Hematopoietic multipotent progenitor cell treated with erythropoietin and hydrocortisone succinate and interleukin-3 and kit ligand, for 6 days (in vitro differentiated cells): ENCODE data around the gene POMT2.

Experiments
- DNase-seq: peaks from one replicate; pipeline ENCODE4 v3.0.0-alpha.2; 2015

Gene POMT2

DNA sequence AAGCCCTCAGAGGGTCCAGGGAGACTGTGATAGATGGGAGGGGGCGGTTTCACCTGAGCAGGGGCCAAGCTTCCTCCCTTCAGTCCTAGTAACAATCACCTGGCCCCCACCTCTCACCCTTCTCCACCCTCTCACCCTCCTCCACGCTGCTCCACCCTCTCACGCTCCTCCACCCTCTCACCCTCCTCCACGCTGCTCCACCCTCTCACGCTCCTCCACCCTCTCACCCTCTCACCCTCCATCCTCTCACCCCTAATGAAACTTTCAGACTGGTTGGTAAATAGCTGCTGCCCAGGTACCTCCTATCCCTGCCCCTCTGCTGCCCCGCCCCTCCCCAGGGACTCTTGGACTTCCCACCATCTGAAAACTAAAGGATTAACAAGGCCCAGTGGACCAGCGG, 83.9 kb downstream of the POMT2 start:
- no peak for DNase-seq

DNA sequence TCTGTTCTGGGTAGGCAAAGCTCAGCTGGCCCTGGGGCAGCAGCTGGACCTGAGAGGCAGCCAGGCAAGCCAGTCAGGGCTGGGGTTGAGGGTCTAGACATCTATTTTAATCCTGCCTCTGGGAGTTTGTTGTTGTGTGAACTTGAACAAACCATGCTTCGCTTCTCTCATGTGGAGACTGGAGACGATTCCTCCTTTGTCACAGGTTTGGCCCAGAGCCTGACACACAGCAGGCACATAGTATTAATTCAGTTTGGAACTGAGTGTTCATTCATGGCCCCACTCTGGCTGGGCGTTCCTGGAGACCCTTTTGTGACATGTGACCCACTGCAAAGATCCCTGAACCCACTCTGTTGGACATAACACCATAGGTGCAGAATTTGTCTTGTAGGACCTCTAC, 89.0 kb downstream of the POMT2 start:
- DNase-seq, result no peak

DNA sequence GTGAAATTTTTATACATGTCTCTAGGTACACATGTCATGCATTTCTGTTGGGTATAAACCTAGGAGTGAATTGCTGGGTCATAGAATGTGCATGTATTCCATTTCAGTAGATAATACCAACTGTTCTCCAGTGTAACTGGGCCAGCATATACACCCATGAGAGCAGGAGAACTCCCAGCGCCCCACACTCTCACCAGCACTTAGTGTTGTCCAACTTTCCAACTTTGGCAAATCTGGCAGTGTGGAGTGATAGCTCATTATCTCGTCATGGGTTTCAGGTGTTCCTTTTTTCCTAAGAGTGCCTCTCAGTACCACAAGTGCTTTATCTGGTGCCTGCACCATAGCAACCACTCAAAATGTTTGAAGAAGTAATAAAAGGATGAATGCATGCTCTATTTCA, 89.8 kb downstream of the POMT2 start:
- no peak for DNase-seq

- no peak for DNase-seq
Observed at GRCh38 chr14:77228056-77228455, 92.6 kb downstream of the POMT2 start.

DNA sequence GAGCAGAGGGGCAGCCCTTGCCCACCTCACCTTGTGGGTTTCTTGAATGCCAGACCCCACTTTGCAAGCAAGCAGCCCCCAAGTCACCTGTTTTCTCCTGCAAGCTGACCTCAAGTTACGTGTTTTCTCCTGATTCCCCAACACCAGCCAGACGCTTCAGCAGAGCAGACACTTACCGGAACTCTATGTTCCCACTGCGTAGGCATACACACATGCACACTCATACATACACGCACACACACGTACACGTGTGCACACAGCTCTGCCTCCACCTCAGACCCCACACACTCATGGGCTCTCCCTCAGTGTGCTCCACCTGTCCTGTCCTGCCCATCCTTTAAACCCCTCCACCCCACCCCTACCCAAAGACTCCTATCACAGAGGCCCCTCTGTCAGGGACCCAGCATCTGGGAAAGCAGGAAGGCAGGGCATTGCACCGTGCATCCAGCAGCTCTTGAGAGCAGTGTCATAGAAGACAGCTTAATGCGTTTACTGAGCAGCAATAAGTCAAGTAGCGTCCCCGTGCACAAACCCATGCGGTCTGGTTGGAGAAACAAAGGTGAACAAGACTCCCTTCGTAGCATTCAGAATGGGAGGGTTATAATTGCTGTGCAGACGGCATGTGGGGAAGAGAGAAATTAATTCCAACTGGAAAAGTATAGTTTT, 94.7 kb downstream of the POMT2 start:
- no peak for DNase-seq

- DNase-seq, result no peak
Observed at GRCh38 chr14:77225254-77225653, 95.4 kb downstream of the POMT2 start.
